ENCODE data around the gene CHMP4B.

DNA sequence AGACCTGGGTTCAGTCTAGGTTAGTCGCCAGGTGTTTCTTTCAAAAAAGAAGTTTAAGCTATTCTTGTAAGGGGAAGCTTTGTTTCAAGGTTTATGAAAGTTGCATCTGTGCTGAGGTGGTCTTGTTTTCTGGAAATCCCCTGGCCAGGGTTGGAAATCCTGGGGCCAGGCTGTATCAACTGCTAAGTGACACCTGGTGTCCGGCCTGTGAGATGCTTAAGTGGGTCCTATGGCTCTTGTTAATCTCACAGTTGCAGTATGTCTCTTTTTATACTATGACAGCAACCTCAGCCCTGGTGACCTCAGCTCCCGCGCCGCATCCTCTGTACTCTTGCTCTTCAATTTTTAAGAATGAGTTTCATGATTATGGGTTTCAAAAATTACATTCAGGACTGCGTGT, 72.0 kb downstream of the CHMP4B start:
- TF ChIP-seq, protein P1, sequence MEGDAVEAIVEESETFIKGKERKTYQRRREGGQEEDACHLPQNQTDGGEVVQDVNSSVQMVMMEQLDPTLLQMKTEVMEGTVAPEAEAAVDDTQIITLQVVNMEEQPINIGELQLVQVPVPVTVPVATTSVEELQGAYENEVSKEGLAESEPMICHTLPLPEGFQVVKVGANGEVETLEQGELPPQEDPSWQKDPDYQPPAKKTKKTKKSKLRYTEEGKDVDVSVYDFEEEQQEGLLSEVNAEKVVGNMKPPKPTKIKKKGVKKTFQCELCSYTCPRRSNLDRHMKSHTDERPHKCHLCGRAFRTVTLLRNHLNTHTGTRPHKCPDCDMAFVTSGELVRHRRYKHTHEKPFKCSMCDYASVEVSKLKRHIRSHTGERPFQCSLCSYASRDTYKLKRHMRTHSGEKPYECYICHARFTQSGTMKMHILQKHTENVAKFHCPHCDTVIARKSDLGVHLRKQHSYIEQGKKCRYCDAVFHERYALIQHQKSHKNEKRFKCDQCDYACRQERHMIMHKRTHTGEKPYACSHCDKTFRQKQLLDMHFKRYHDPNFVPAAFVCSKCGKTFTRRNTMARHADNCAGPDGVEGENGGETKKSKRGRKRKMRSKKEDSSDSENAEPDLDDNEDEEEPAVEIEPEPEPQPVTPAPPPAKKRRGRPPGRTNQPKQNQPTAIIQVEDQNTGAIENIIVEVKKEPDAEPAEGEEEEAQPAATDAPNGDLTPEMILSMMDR (conservative IDR thresholded peaks at IDR 0.05) = no peak
- TF ChIP-seq ZFX (IDR thresholded peaks at IDR 0.05) = no peak
